GM23338 (cell line): Measurements from ENCODE around the gene PADI1.

ENCODE experiments used
- CREB1 ChIP-seq: fragments of 250-450 bp; sonication (Bioruptor Pico); IDR thresholded peaks from 2 replicates; pipeline ENCODE4 v1.5.0; 2020; ENCODE audit warnings: low read depth, mild to moderate bottlenecking, moderate library complexity
- EZH2 ChIP-seq: fragments of 200-600 bp; sonication (generic); IDR thresholded peaks from one replicate; pipeline ENCODE4 v1.8.0; 2017; ENCODE audit warnings: antibody characterized with exemption, mild to moderate bottlenecking, low read depth; ENCODE audit not compliant: unreplicated experiment
- POLR2AphosphoS5 ChIP-seq: IDR thresholded peaks from 2 replicates; pipeline ENCODE4 v1.6.1; 2016; ENCODE audit warnings: antibody characterized with exemption, low read depth
- TF ChIP-seq, protein P1 (sequence below), 2 experiments: fragments of 200-600 bp in 1 of 2; sonication (generic) in 1 of 2; conservative IDR thresholded peaks; 2 replicates each; pipeline versions ENCODE4 v1.5.1 to v1.6.1; 2016 to 2017; ENCODE audit warnings: antibody characterized with exemption in 2 of 2, low read depth in 2 of 2, mild to moderate bottlenecking in 2 of 2, moderate library complexity in 1 of 2
- TF ChIP-seq, protein P2 (sequence below): IDR thresholded peaks from one replicate; pipeline ENCODE4 v1.6.1; 2018; ENCODE audit warnings: antibody characterized with exemption; ENCODE audit not compliant: unreplicated experiment

DNA sequence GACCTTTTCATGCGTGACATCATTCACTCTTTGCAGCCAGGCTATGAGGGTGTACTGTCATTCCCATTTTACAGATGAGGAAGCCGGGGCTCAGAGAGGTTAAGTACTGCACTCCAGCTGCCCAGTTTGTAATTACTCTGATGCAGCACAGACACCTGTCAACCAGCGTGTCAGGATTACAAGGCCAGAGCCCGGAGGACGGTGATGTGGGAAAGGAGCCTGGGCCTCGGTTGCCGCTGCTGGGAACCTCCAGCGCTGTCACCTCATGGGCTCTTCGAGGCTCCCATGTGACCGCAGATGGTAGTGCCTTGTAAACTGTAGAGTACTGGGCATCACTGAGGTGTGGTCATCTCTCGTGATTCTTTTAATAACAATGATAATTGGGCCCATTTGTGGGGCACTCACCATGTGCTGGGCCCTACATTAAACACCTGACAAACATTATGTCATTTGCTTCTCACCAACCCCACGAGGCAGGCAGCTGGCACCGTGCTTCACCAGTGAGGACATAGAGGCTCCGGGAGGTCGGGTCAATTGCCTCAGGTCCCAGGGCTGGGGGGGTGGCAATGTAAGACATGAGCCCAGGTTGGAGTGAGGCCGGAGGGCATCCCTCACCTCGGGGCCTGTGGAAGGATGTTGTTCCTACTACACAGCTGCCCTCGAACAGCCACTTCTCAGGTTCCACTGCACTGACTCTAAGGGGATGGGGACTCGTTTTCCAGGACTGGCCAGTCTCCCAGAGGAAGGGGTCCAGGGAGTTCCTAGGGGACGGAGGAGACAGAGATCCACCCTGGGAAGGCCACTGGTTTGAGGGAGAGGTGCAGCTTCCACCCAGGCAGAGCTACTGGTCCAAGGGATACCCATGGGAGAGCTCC lies 42.8 kb upstream of the PADI1 start:
- TF ChIP-seq, protein P1, sequence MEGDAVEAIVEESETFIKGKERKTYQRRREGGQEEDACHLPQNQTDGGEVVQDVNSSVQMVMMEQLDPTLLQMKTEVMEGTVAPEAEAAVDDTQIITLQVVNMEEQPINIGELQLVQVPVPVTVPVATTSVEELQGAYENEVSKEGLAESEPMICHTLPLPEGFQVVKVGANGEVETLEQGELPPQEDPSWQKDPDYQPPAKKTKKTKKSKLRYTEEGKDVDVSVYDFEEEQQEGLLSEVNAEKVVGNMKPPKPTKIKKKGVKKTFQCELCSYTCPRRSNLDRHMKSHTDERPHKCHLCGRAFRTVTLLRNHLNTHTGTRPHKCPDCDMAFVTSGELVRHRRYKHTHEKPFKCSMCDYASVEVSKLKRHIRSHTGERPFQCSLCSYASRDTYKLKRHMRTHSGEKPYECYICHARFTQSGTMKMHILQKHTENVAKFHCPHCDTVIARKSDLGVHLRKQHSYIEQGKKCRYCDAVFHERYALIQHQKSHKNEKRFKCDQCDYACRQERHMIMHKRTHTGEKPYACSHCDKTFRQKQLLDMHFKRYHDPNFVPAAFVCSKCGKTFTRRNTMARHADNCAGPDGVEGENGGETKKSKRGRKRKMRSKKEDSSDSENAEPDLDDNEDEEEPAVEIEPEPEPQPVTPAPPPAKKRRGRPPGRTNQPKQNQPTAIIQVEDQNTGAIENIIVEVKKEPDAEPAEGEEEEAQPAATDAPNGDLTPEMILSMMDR (conservative IDR thresholded peaks at IDR 0.05; ENCODE audit: low read depth in 2 of 2), result no peak
- TF ChIP-seq POLR2AphosphoS5 (no peak), EZH2 (no peak), CREB1 (CRISPR knock-in tag) (no peak)
- TF ChIP-seq, protein P2, sequence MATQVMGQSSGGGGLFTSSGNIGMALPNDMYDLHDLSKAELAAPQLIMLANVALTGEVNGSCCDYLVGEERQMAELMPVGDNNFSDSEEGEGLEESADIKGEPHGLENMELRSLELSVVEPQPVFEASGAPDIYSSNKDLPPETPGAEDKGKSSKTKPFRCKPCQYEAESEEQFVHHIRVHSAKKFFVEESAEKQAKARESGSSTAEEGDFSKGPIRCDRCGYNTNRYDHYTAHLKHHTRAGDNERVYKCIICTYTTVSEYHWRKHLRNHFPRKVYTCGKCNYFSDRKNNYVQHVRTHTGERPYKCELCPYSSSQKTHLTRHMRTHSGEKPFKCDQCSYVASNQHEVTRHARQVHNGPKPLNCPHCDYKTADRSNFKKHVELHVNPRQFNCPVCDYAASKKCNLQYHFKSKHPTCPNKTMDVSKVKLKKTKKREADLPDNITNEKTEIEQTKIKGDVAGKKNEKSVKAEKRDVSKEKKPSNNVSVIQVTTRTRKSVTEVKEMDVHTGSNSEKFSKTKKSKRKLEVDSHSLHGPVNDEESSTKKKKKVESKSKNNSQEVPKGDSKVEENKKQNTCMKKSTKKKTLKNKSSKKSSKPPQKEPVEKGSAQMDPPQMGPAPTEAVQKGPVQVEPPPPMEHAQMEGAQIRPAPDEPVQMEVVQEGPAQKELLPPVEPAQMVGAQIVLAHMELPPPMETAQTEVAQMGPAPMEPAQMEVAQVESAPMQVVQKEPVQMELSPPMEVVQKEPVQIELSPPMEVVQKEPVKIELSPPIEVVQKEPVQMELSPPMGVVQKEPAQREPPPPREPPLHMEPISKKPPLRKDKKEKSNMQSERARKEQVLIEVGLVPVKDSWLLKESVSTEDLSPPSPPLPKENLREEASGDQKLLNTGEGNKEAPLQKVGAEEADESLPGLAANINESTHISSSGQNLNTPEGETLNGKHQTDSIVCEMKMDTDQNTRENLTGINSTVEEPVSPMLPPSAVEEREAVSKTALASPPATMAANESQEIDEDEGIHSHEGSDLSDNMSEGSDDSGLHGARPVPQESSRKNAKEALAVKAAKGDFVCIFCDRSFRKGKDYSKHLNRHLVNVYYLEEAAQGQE, result no peak
